MCF 10A (cell line): ENCODE results near the gene WFDC2. TPM values are rescaled to one million over a fixed set of nuclear protein-coding genes. Genes with fewer than 3 reads are reported as not detected.

Experiments used
- BruUV-seq: library from RNA; stranded (reverse); fragments of 400-500 nt; replicated peaks from 2 replicates; lab custom pipeline; 2021; lab: Mats Ljungman, UMichigan
- CTCF ChIA-PET: fragments of 300-600 bp; sonication (Branson Sonifier 250); formaldehyde crosslinking; extraction: SDS; loops from one replicate; lab custom pipeline; 2021; ENCODE audit warnings: antibody characterized with exemption, inconsistent platforms; lab: Yijun Ruan, JAX
- POLR2A ChIA-PET: fragments of 300-600, 350-650 bp; sonication (Branson Sonifier 250); formaldehyde crosslinking; extraction: SDS; loops from one replicate; lab custom pipeline; 2020; ENCODE audit warnings: antibody characterized with exemption, inconsistent platforms; lab: Yijun Ruan, JAX
- DNase-seq: peaks from one replicate; pipeline ENCODE4 v3.0.0-alpha.2; 2018; ENCODE audit not compliant: unreplicated experiment
- H3K27ac Mint-ChIP-seq: one replicate; pipeline ENCODE4 v1.8.0; 2022; ENCODE audit warnings: mild to moderate bottlenecking, low read depth, mixed read lengths; ENCODE audit not compliant: unreplicated experiment
- H3K27me3 Mint-ChIP-seq: one replicate; pipeline ENCODE4 v1.8.0; 2022; ENCODE audit warnings: mixed read lengths; ENCODE audit not compliant: insufficient read depth, unreplicated experiment
- H3K36me3 Mint-ChIP-seq: one replicate; pipeline ENCODE4 v1.8.0; 2022; ENCODE audit warnings: mild to moderate bottlenecking, moderate library complexity, mixed read lengths; ENCODE audit not compliant: insufficient read depth, unreplicated experiment
- H3K4me1 Mint-ChIP-seq: one replicate; pipeline ENCODE4 v1.8.0; 2022; ENCODE audit warnings: mixed read lengths; ENCODE audit not compliant: insufficient read depth, unreplicated experiment
- H3K4me3 Mint-ChIP-seq: one replicate; pipeline ENCODE4 v1.8.0; 2022; ENCODE audit warnings: mild to moderate bottlenecking, moderate library complexity, mixed read lengths; ENCODE audit not compliant: unreplicated experiment
- H3K9me3 Mint-ChIP-seq: one replicate; pipeline ENCODE4 v1.8.0; 2022; ENCODE audit warnings: mixed read lengths; ENCODE audit not compliant: unreplicated experiment
- CTCF ChIP-seq: fragments of 200-600 bp; IDR thresholded peaks from one replicate; pipeline ENCODE4 v1.8.0; 2022; ENCODE audit warnings: antibody characterized with exemption, mild to moderate bottlenecking; ENCODE audit not compliant: unreplicated experiment
- intact Hi-C: fragments of 100-400 bp; cut with micrococcal nuclease; formaldehyde crosslinking; loops from 2 replicates; pipeline ENCODE4 v1.14.1; 2022
- total RNA-seq: library from RNA; stranded (reverse); gene quantifications from 2 replicates; pipeline ENCODE4 v1.2.3, GENCODE V29; 2022

Gene WFDC2
- total RNA-seq, 1 experiment from 2014 or later = not detected

GRCh38 chr20:45510242-45510862 is 40.8 kb downstream of the WFDC2 start:
- Mint-ChIP-seq H3K36me3 (no peaks in the 10 kb centered on the region), H3K4me3 (peak overlapping the region; percentile 15), H3K27ac (peak overlapping the region; percentile 88), H3K9me3 (no peaks in the 10 kb centered on the region), H3K4me1 (peaks cover 41% of the 10 kb centered on the region), H3K27me3 (no peaks in the 10 kb centered on the region)
- intact Hi-C loops = no loop called here
- ChIA-PET POLR2A (interaction anchor here (0.6 to 3.7 kb wide), 22 partner anchors 8 to 1350 kb away, joined by 3 to 49 read pairs (median 3); partner anchors contain the start of genes PCIF1, SDC4 and SYS1), CTCF (interaction anchor here (0.6 to 1.8 kb wide), 3 partner anchors 67 to 260 kb away, joined by 3 to 6 read pairs (median 3); no protein-coding TSS in a partner anchor)
- no TSS peak for BruUV-seq
- DNase-seq = peak; percentile 77
- TF ChIP-seq CTCF = no peak

GRCh38 chr20:45515147-45515913 is 45.8 kb downstream of the WFDC2 start, which contains the start of gene SPINT3:
SPINT3 (minus strand) TSS chr20:45515622; CDS start chr20:45515608, 14 bp downstream.
- Mint-ChIP-seq H3K4me3 (peak within 1 kb of the TSS; percentile 3), H3K9me3 (no peaks in the 10 kb centered on the region), H3K27ac (peak within 1 kb of the TSS; percentile 54), H3K36me3 (no peaks in the 10 kb centered on the region), H3K4me1 (peaks cover 37% of the 10 kb centered on the region), H3K27me3 (no peaks in the 10 kb centered on the region)
- no peak for DNase-seq
- POLR2A ChIA-PET = interaction anchor here (0.6 to 3.9 kb wide), 11 partner anchors 8 to 944 kb away, joined by 3 to 14 read pairs (median 3); no protein-coding TSS in a partner anchor
- intact Hi-C loops = no loop called here
- TF ChIP-seq CTCF = no peak
- BruUV-seq = no TSS peak
- CTCF ChIA-PET = interaction anchor here (0.6 to 1.4 kb wide), 8 partner anchors 12 to 263 kb away, joined by 3 to 8 read pairs (median 4); partner anchors contain the start of gene TP53TG5

- intact Hi-C loops = no loop called here
- no TSS peak for BruUV-seq
- CTCF ChIA-PET = interaction anchor here (0.6 to 2.6 kb wide), 16 partner anchors 14 to 1303 kb away, joined by 3 to 10 read pairs (median 4); partner anchors contain the start of gene SYS1
- peak overlapping the region; percentile 21 for H3K4me3 Mint-ChIP-seq
- no peak for TF ChIP-seq CTCF
- no peaks in the 10 kb centered on the region for H3K9me3 Mint-ChIP-seq
- peak; percentile 91 for DNase-seq
- POLR2A ChIA-PET = interaction anchor here (0.6 to 3.0 kb wide), 25 partner anchors 9 to 452 kb away, joined by 3 to 49 read pairs (median 6); partner anchors contain the start of genes PIGT, SLPI, SYS1 and WFDC6
- H3K4me1 Mint-ChIP-seq = peaks cover 28% of the 10 kb centered on the region
- H3K27ac Mint-ChIP-seq = peak overlapping the region; percentile 80
- H3K36me3 Mint-ChIP-seq = no peaks in the 10 kb centered on the region
- H3K27me3 Mint-ChIP-seq = no peaks in the 10 kb centered on the region
Measured at GRCh38 chr20:45518282-45518681, 48.7 kb downstream of the WFDC2 start.

GRCh38 chr20:45523821-45524220 is 54.3 kb downstream of the WFDC2 start:
- Mint-ChIP-seq H3K9me3 (no peaks in the 10 kb centered on the region), H3K36me3 (no peaks in the 10 kb centered on the region), H3K4me3 (no peak overlapping the region), H3K27me3 (peaks cover 9% of the 10 kb centered on the region), H3K4me1 (peaks cover 10% of the 10 kb centered on the region), H3K27ac (no peak overlapping the region)
- no peak for TF ChIP-seq CTCF
- ChIA-PET CTCF (interaction anchor here (0.6 to 2.3 kb wide), 8 partner anchors 23 to 914 kb away, joined by 3 to 11 read pairs (median 3); partner anchors contain the start of genes EPPIN and SYS1), POLR2A (interaction anchor here (0.6 to 2.5 kb wide), 5 partner anchors 9 to 93 kb away, joined by 3 to 12 read pairs (median 3); partner anchors contain the start of gene SPINT3)
- intact Hi-C loops = no loop called here
- no TSS peak for BruUV-seq
- DNase-seq = no peak
